Sigmoid colon (tissue), 4 donors: Measurements from ENCODE around the gene NFKBIZ.

Source experiments
- EP300 ChIP-seq, 4 donors: sonication (generic); formaldehyde crosslinking; IDR thresholded peaks; one replicate each; pipeline ENCODE4 v1.6.1; 2017; ENCODE audit warnings: antibody characterized with exemption in 4 of 4
- POLR2A ChIP-seq, 2 donors: fragments of 450-650 bp; IDR thresholded peaks; one replicate each; pipeline ENCODE4 v1.6.1; 2016; ENCODE audit warnings: antibody characterized with exemption in 2 of 2, mild to moderate bottlenecking in 2 of 2, moderate library complexity in 2 of 2
- TF ChIP-seq, protein P1 (sequence below), 4 experiments: fragments of 450-650 bp in 3 of 4; fragments of 200-600 bp in 1 of 4; IDR thresholded peaks; one replicate each; pipeline ENCODE4 v1.5.1; 2016 to 2019; ENCODE audit warnings: antibody characterized with exemption in 4 of 4, mild to moderate bottlenecking in 3 of 4, moderate library complexity in 2 of 4

- TF ChIP-seq, protein P1, sequence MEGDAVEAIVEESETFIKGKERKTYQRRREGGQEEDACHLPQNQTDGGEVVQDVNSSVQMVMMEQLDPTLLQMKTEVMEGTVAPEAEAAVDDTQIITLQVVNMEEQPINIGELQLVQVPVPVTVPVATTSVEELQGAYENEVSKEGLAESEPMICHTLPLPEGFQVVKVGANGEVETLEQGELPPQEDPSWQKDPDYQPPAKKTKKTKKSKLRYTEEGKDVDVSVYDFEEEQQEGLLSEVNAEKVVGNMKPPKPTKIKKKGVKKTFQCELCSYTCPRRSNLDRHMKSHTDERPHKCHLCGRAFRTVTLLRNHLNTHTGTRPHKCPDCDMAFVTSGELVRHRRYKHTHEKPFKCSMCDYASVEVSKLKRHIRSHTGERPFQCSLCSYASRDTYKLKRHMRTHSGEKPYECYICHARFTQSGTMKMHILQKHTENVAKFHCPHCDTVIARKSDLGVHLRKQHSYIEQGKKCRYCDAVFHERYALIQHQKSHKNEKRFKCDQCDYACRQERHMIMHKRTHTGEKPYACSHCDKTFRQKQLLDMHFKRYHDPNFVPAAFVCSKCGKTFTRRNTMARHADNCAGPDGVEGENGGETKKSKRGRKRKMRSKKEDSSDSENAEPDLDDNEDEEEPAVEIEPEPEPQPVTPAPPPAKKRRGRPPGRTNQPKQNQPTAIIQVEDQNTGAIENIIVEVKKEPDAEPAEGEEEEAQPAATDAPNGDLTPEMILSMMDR (IDR thresholded peaks at IDR 0.05), result no peak
- TF ChIP-seq POLR2A (IDR thresholded peaks at IDR 0.05), result no peak
- no peak for TF ChIP-seq EP300 (IDR thresholded peaks at IDR 0.05)
These were observed 29.8 kb downstream of the NFKBIZ start for GRCh38 chr3:101879102-101879501.
